Measurements from ENCODE around the gene NOS2.
"Not testable (repeated sequence)": the region's sequence is repeated elsewhere in the genome, so short reads cannot be mapped to it uniquely, and the experiment has no call there.

Gene NOS2

GRCh38 chr17:27754549-27754948, 45.8 kb downstream of the NOS2 start:
- DNase-seq (ENCODE audit: low spot score) = no peak

GRCh38 chr17:27753726-27754125, 46.6 kb downstream of the NOS2 start:
- not testable (repeated sequence) for DNase-seq (ENCODE audit: low spot score)

GRCh38 chr17:27752831-27753619, 47.3 kb downstream of the NOS2 start:
- DNase-seq (ENCODE audit: low spot score) = not testable (repeated sequence)

- DNase-seq (ENCODE audit: low spot score) = no peak
These were observed 48.5 kb downstream of the NOS2 start for GRCh38 chr17:27751622-27752490.

GRCh38 chr17:27751166-27751565, 49.2 kb downstream of the NOS2 start:
- no peak for DNase-seq (ENCODE audit: low spot score)

- not testable (repeated sequence) for DNase-seq (ENCODE audit: low spot score)
These were observed 50.7 kb downstream of the NOS2 start for GRCh38 chr17:27749562-27750150.

- DNase-seq (ENCODE audit: low spot score) = no peak
These were observed 51.9 kb downstream of the NOS2 start for GRCh38 chr17:27748360-27748825.

- no peak for DNase-seq (ENCODE audit: low spot score)
These were observed 52.6 kb downstream of the NOS2 start for GRCh38 chr17:27747462-27748359.

GRCh38 chr17:27746881-27747280, 53.4 kb downstream of the NOS2 start:
- DNase-seq (ENCODE audit: low spot score) = no peak

- DNase-seq (ENCODE audit: low spot score) = not testable (repeated sequence)
These were observed 54.0 kb downstream of the NOS2 start for GRCh38 chr17:27746320-27746719.

- not testable (repeated sequence) for DNase-seq (ENCODE audit: low spot score)
These were observed 55.0 kb downstream of the NOS2 start for GRCh38 chr17:27745207-27745830.

GRCh38 chr17:27743281-27743885, 56.9 kb downstream of the NOS2 start:
- no peak for DNase-seq (ENCODE audit: low spot score)

GRCh38 chr17:27741971-27742575, 58.3 kb downstream of the NOS2 start:
- no peak for DNase-seq (ENCODE audit: low spot score)

GRCh38 chr17:27741361-27741861, 58.9 kb downstream of the NOS2 start:
- DNase-seq (ENCODE audit: low spot score) = no peak

- not testable (repeated sequence) for DNase-seq (ENCODE audit: low spot score)
These were observed 59.8 kb downstream of the NOS2 start for GRCh38 chr17:27740541-27740940.

- DNase-seq (ENCODE audit: low spot score) = no peak
These were observed 66.6 kb downstream of the NOS2 start for GRCh38 chr17:27733773-27734172.

GRCh38 chr17:27732746-27733145, 67.6 kb downstream of the NOS2 start:
- DNase-seq (ENCODE audit: low spot score) = not testable (repeated sequence)

GRCh38 chr17:27725982-27726381, 74.3 kb downstream of the NOS2 start:
- DNase-seq (ENCODE audit: low spot score) = not testable (repeated sequence)

- no peak for DNase-seq (ENCODE audit: low spot score)
These were observed 78.5 kb downstream of the NOS2 start for GRCh38 chr17:27721797-27722196.
